ENCODE results near the gene BICDL2. TPM values are rescaled to one million over a fixed set of nuclear protein-coding genes. Genes with fewer than 3 reads are reported as not detected.

Gene BICDL2
- total and polyA plus RNA-seq, 9 of the 15 experiments (the other 6 are each of a cell fraction or from before 2014, with no cell fraction given): 0.09 to 0.28 (median 0.09) TPM; not detected in 6

GRCh38 chr16:3022208-3022683 lies 14.5 kb downstream of the BICDL2 start (continued):
- TF ChIP-seq MAZ (CRISPR knock-in tag; conservative IDR thresholded peaks at IDR 0.05 in 1 of 2, IDR thresholded peaks at IDR 0.05 in 1 of 2): peak; percentile 19 to 92; a peak in 2 of 4 replicates
- peak in 1 of 2 experiments; percentile 24; a peak in 1 of 4 replicates for TF ChIP-seq UBTF (IDR thresholded peaks at IDR 0.05; ENCODE audit: borderline replicate concordance in 1 of 2, low read depth in 2 of 2, low read length in 2 of 2)
- peak; percentile 85 for TF ChIP-seq ARID1B (IDR thresholded peaks at IDR 0.05)
- TF ChIP-seq SREBF2 (CRISPR knock-in tag; IDR thresholded peaks at IDR 0.05): no peak
- TF ChIP-seq SMARCA4 (IDR thresholded peaks at IDR 0.05): peak; percentile 94
- TF ChIP-seq FOS (IDR thresholded peaks at IDR 0.05; ENCODE audit: extremely low read depth, insufficient read length): peak; percentile 78
- TF ChIP-seq BCOR (IDR thresholded peaks at IDR 0.05): no peak
- TF ChIP-seq JUND (IDR thresholded peaks at IDR 0.05; ENCODE audit: borderline replicate concordance, low read depth, low read length): peak; percentile 99
- TF ChIP-seq JUND (tag; IDR thresholded peaks at IDR 0.05; ENCODE audit: borderline replicate concordance, low read depth, low read length): peak; percentile 95; the same call in 1 of the 3 replicates

All from K562 (cell line).